ENCODE measurements around the gene AP2A2. TPM values are rescaled to one million over a fixed set of nuclear protein-coding genes. Genes with fewer than 3 reads are reported as not detected.
A peak's percentile ranks its signal among the peaks of the same experiment; 100 is the strongest.
"Not testable (repeated sequence)": the region's sequence is repeated elsewhere in the genome, so short reads cannot be mapped to it uniquely, and the experiment has no call there.

Gene AP2A2
- total RNA-seq, 2 donors from 2014 or later: 51.6 to 75.1 TPM

GRCh38 chr11:959608-960007, 33.9 kb downstream of the AP2A2 start:
- Mint-ChIP-seq H3K4me1 (ENCODE audit: low read depth in 2 of 2) (peaks cover 6 to 28% of the 10 kb centered on the region in 2 donors), H3K4me3 (no peak overlapping the region), H3K36me3 (no peaks in the 10 kb centered on the region), H3K27me3 (no peaks in the 10 kb centered on the region), H3K27ac (no peak overlapping the region), H3K9me3 (no peaks in the 10 kb centered on the region)
- ATAC-seq (no peak), DNase-seq (ENCODE audit: low spot score) (no peak)

GRCh38 chr11:961310-961920, 35.7 kb downstream of the AP2A2 start:
- H3K9me3 Mint-ChIP-seq; H3K27me3 Mint-ChIP-seq; H3K36me3 Mint-ChIP-seq; ATAC-seq; DNase-seq (ENCODE audit: low spot score); H3K4me3 Mint-ChIP-seq: not testable (repeated sequence)
- Mint-ChIP-seq H3K4me1 (ENCODE audit: low read depth in 2 of 2) (peaks cover 13 to 29% of the 10 kb centered on the region in 2 donors), H3K27ac (peak overlapping the region in 1 of 2 donors; percentile 3)

GRCh38 chr11:961921-962320, 36.3 kb downstream of the AP2A2 start:
- ATAC-seq (no peak), DNase-seq (ENCODE audit: low spot score) (no peak)
- Mint-ChIP-seq H3K9me3 (no peaks in the 10 kb centered on the region), H3K4me3 (no peak overlapping the region), H3K27ac (no peak overlapping the region), H3K4me1 (ENCODE audit: low read depth in 2 of 2) (peaks cover 16 to 31% of the 10 kb centered on the region in 2 donors), H3K27me3 (no peaks in the 10 kb centered on the region), H3K36me3 (no peaks in the 10 kb centered on the region)

- Mint-ChIP-seq H3K4me1 (ENCODE audit: low read depth in 2 of 2) (peaks cover 16 to 30% of the 10 kb centered on the region in 2 donors), H3K27ac (no peak overlapping the region), H3K9me3 (no peaks in the 10 kb centered on the region), H3K27me3 (no peaks in the 10 kb centered on the region), H3K4me3 (no peak overlapping the region), H3K36me3 (no peaks in the 10 kb centered on the region)
- no peak for DNase-seq (ENCODE audit: low spot score)
- ATAC-seq: no peak
These were observed 37.0 kb downstream of the AP2A2 start for GRCh38 chr11:962688-963087.

GRCh38 chr11:963852-964251, 38.2 kb downstream of the AP2A2 start:
- peak; percentile 33 to 44 for ATAC-seq
- H3K36me3 Mint-ChIP-seq: no peaks in the 10 kb centered on the region

GRCh38 chr11:965206-965775, 39.6 kb downstream of the AP2A2 start:
- no peak for DNase-seq (ENCODE audit: low spot score)
- H3K27ac Mint-ChIP-seq: no peak overlapping the region
- H3K27me3 Mint-ChIP-seq: no peaks in the 10 kb centered on the region
- no peak for ATAC-seq
- H3K9me3 Mint-ChIP-seq: no peaks in the 10 kb centered on the region
- H3K4me1 Mint-ChIP-seq (ENCODE audit: low read depth in 2 of 2): peaks cover 16 to 40% of the 10 kb centered on the region in 2 donors
- H3K36me3 Mint-ChIP-seq: no peaks in the 10 kb centered on the region
- no peak overlapping the region for H3K4me3 Mint-ChIP-seq

More at GRCh38 chr11:963852-964251, 38.2 kb downstream of the AP2A2 start:
- Mint-ChIP-seq H3K9me3 (no peaks in the 10 kb centered on the region), H3K27me3 (no peaks in the 10 kb centered on the region), H3K4me1 (ENCODE audit: low read depth in 2 of 2) (peaks cover 16 to 33% of the 10 kb centered on the region in 2 donors), H3K4me3 (no peak overlapping the region), H3K27ac (no peak overlapping the region)
- DNase-seq (ENCODE audit: low spot score): no peak

GRCh38 chr11:967995-968751, 42.5 kb downstream of the AP2A2 start:
- no peak for DNase-seq (ENCODE audit: low spot score)
- peak in 1 of 2 donors; percentile 63 for ATAC-seq
- no peaks in the 10 kb centered on the region for H3K27me3 Mint-ChIP-seq
- peaks cover 16 to 46% of the 10 kb centered on the region in 2 donors for H3K4me1 Mint-ChIP-seq (ENCODE audit: low read depth in 2 of 2)
- H3K36me3 Mint-ChIP-seq: no peaks in the 10 kb centered on the region
- no peak overlapping the region for H3K27ac Mint-ChIP-seq
- H3K4me3 Mint-ChIP-seq: no peak overlapping the region
- no peaks in the 10 kb centered on the region for H3K9me3 Mint-ChIP-seq

GRCh38 chr11:968822-969221, 43.2 kb downstream of the AP2A2 start:
- Mint-ChIP-seq H3K36me3 (no peaks in the 10 kb centered on the region), H3K27ac (no peak overlapping the region), H3K27me3 (no peaks in the 10 kb centered on the region), H3K4me1 (ENCODE audit: low read depth in 2 of 2) (peaks cover 16 to 51% of the 10 kb centered on the region in 2 donors), H3K9me3 (no peaks in the 10 kb centered on the region), H3K4me3 (no peak overlapping the region)
- ATAC-seq (peak in 1 of 2 donors; percentile 48), DNase-seq (ENCODE audit: low spot score) (no peak)

- H3K4me1 Mint-ChIP-seq (ENCODE audit: low read depth in 2 of 2): peaks cover 13 to 52% of the 10 kb centered on the region in 2 donors
- peak overlapping the region in 1 of 2 donors; percentile 44 for H3K27ac Mint-ChIP-seq
- no peak for DNase-seq (ENCODE audit: low spot score)
- H3K27me3 Mint-ChIP-seq: no peaks in the 10 kb centered on the region
- no peaks in the 10 kb centered on the region for H3K36me3 Mint-ChIP-seq
- ATAC-seq: no peak
- H3K4me3 Mint-ChIP-seq: no peak overlapping the region
- H3K9me3 Mint-ChIP-seq: no peaks in the 10 kb centered on the region
These were observed 44.1 kb downstream of the AP2A2 start for GRCh38 chr11:969651-970205.

GRCh38 chr11:970319-970871, 44.7 kb downstream of the AP2A2 start:
- DNase-seq (ENCODE audit: low spot score): peak; percentile 73
- Mint-ChIP-seq H3K4me1 (ENCODE audit: low read depth in 2 of 2) (peaks cover 14 to 51% of the 10 kb centered on the region in 2 donors), H3K27ac (peak overlapping the region in 1 of 2 donors; percentile 44), H3K36me3 (no peaks in the 10 kb centered on the region), H3K27me3 (no peaks in the 10 kb centered on the region), H3K9me3 (no peaks in the 10 kb centered on the region), H3K4me3 (no peak overlapping the region)
- peak in 1 of 2 donors; percentile 59 for ATAC-seq

GRCh38 chr11:971092-971690, 45.5 kb downstream of the AP2A2 start:
- Mint-ChIP-seq H3K9me3 (no peaks in the 10 kb centered on the region), H3K4me3 (no peak overlapping the region), H3K36me3 (no peaks in the 10 kb centered on the region), H3K4me1 (ENCODE audit: low read depth in 2 of 2) (peaks cover 16 to 49% of the 10 kb centered on the region in 2 donors), H3K27ac (peak overlapping the region in 1 of 2 donors; percentile 44), H3K27me3 (no peaks in the 10 kb centered on the region)
- DNase-seq (ENCODE audit: low spot score) (no peak), ATAC-seq (no peak)

GRCh38 chr11:971731-972365, 46.2 kb downstream of the AP2A2 start:
- Mint-ChIP-seq H3K9me3 (no peaks in the 10 kb centered on the region), H3K27me3 (no peaks in the 10 kb centered on the region), H3K27ac (no peak overlapping the region), H3K4me3 (no peak overlapping the region), H3K36me3 (no peaks in the 10 kb centered on the region), H3K4me1 (ENCODE audit: low read depth in 2 of 2) (peaks cover 15 to 50% of the 10 kb centered on the region in 2 donors)
- no peak for ATAC-seq
- no peak for DNase-seq (ENCODE audit: low spot score)

All from natural killer cell treated with Interleukin-12 subunit alpha and Interleukin-12 subunit beta and Interleukin-15 and Interleukin-18, amount 100 ng/mL, for 72 hours (primary cell).